AG08395 (cell line): ENCODE data around the gene CTNNA2.

Experiments used
- DNase-seq: peaks from one replicate; pipeline ENCODE4 v3.0.0; 2012; ENCODE audit warnings: mixed read lengths, low spot score

CTNNA2 gene

GRCh38 chr2:79713131-79713785 is 200.4 kb downstream of the CTNNA2 start:
- DNase-seq: no peak

- no peak for DNase-seq
These were observed 201.4 kb downstream of the CTNNA2 start for GRCh38 chr2:79714283-79714682.

DNA sequence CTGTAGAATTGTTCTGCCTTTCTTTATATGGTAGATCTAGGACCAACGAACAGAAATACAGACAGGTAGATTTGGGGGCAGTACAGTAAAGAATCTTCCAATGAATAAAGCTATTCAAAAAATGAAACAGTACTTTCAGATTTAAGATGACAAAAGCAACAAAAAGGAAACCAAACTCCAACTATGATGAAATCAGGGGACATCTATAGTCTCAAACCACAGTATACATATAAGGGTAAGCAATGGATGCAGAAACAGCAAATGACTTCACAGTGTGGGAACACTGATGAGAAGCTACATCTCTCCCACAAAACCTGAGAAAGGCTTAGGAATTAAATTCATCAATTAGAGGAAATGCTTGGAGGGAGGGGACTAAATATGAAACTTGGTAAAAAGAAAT is 202.5 kb downstream of the CTNNA2 start:
- no peak for DNase-seq

DNA sequence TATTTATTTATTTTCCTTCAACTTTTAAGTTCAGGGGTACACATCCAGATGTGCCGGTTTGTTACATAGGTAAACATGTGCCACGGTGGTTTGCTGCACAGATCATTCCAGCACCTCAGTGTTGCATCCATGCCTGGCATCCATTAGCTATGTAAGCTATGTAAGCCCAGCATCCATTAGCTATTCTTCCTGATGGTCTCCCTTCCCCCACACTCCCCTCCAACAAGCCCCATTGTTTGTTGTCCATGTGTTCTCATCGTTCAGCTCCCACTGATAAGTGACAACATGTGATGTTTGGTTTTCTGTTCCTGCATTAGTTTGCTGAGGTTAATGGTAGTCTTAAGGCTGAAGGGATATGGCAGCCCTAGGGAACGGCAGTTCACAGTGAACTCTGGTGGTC is 203.4 kb downstream of the CTNNA2 start:
- no peak for DNase-seq

DNA sequence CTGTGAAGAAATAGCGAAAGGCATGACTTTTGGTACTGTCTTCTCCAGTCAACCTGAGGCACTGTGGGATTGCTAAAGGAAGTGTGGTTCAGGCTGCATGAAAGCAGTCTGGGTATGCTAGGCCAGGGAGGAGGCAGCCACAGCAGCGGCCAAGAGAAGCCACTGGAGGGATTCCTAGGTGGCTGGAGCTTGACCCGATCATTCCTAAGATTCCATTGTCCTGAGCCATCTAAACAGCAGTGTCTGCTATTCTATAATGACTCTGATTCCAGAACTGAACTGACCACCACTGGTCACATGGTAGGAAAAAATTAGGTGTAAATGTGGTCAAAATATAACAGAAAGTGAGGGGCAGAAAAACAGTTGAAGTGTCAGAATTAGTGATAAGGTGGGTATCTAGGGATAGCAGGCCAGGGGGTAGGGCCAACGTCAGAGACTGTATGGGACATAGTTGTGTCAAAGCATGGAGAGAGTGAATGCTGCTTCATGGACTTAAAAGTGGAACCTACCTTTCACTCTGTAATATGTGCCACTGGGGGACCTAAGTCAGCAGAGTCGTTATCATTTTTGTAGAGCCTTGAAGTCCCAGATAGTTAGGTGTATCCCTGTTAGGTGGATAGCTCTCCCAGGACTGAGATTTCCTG is 204.6 kb downstream of the CTNNA2 start:
- peak; percentile 71 for DNase-seq

DNA sequence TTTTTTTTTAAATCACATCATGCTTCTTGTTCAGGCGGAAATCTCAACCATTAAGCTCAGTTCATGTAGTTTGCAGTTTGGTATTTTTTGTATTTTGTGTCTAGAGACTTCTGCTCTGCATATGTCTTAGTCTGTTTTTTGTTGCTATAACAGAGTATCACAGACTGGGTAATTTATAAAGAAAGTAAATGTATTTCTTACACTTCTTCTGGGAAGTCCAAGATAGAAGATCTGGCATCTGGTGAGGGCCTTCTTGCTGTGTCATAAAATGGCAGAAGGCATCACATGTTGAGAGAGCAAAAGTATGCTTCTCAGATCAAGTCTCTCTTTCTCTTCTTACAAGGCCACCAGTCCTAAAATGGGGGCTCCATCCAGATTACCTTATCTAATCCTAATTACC is 208.2 kb downstream of the CTNNA2 start:
- no peak for DNase-seq

DNA sequence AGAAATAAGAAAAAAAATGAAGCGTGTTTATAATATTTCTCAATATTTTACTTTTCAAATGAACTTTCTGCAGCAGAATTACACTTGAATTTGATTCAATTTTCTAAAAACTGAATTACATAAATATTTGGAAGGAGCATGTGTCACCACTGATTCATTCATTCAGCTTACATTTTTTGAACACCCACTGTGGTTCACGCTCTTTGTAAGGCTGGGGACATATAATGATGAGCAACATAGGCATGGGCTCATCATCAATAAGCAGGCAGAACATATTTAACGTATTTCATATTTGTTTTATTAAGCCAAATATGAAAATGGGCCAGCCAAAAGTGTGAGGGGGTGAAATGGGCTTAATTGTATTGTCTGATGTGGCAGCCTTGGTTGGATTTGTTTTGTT is 209.1 kb downstream of the CTNNA2 start:
- no peak for DNase-seq

- DNase-seq: peak; percentile 66
These were observed 211.0 kb downstream of the CTNNA2 start for GRCh38 chr2:79723830-79724229.

- no peak for DNase-seq
These were observed 216.7 kb downstream of the CTNNA2 start for GRCh38 chr2:79729532-79729931.

- DNase-seq: no peak
These were observed 221.7 kb downstream of the CTNNA2 start for GRCh38 chr2:79734518-79734917.

DNA sequence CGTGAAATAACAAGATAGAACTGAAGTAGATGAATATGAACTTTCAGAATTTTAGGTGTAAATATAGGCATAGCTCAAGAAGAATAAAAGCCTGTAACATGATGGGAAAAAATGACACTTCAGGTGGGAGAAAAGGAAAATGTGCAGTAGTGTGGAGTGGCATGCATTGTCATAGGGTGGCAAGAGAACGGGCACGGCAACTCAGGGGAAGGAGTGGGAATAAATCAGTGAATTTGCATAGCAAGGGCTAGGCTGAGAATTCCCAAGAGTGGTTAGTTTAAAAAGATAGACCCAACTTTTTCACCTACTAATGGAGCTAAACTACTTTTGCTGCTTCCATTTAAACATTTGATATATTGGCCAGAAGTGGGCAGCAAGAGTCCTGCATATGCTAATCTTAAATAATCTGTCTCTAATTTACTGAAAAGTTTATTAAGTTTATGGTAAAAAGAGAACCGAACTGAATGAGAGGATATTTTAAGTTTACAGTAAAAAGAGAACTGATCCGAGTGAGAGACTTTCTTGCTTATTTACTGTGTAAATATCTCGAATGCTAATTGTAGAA is 228.1 kb downstream of the CTNNA2 start:
- no peak for DNase-seq

GRCh38 chr2:79750321-79750720 is 237.5 kb downstream of the CTNNA2 start:
- no peak for DNase-seq

DNA sequence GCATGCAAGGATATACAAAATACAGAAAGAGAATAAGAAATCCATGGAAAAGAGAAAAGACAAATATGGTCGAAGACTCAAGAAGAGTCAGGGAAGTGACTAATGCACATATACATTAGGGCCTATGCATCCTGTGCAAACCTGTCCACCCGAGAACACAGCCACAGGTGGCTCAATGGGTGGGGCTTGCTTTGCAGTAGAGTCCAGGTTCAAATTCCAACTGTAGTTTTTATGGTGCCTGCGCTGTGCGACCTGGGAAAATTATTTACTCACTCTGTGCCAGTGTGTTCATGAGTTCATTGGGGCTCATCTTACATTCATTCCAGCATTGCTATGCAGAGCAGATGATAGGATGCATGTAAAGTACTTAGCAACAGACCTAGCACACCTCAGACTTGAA is 244.7 kb downstream of the CTNNA2 start:
- DNase-seq: no peak

DNA sequence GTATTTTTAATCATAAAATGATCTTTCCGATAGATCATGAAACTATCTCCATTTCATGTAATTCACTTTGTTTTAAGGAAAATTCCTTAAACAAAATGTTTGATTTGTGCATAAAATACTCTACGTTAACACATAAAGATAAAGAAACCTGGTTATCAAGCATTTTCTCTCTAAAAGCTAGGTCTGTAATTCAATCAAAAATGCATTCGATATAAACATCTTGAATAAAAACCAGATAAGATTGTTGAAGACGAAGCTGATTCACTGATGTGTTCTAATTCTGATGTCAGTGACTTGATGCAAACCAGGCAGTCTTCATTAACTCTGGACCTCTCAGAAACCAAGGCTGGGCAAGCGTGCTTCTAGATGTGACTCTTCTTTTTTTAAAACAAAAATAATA is 245.2 kb downstream of the CTNNA2 start:
- DNase-seq: no peak

DNA sequence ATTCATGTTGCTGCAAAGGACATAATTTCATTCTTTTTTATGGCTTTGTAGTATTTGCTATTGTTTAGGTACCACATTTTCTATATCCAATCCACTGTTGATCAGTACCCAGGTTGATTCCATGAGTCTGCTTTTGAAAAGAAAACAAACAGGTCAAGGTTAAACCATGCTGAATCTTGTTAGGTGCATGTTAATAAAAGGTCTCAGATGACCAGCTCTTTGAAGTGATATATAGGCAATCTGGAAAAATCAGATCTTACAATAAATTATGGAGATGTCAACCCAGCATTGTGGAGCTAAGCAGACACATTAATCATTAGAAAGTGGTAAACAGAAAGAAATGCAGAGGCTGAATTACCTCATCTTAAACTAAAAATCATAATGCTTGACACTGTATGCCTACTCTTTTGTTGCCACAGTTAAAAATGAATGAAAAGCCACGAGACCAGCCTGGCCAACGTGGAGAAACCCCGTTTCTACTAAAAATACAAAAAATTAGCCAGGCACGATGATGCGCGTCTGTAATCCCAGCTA is 246.0 kb downstream of the CTNNA2 start:
- no peak for DNase-seq

DNA sequence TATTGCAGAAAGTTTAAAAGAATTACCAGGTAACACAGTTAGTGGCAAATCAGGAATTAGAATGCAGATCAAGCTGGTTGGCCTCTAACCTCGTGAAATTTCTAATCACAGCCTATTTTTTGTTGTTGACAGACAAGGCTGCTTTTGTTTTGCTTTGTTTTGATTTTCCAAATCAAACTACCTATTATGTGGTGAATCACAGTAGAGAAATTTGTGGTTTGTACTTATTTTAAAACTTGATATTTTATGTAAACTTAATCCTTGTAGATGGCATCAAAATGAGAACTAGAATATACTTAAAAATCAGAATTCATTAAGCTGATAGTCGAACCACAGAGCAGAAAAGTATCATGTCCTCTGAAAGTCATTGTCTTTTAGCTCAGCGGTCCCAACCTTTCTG is 258.1 kb downstream of the CTNNA2 start:
- no peak for DNase-seq

GRCh38 chr2:79771493-79771892 is 258.6 kb downstream of the CTNNA2 start:
- DNase-seq: no peak

DNA sequence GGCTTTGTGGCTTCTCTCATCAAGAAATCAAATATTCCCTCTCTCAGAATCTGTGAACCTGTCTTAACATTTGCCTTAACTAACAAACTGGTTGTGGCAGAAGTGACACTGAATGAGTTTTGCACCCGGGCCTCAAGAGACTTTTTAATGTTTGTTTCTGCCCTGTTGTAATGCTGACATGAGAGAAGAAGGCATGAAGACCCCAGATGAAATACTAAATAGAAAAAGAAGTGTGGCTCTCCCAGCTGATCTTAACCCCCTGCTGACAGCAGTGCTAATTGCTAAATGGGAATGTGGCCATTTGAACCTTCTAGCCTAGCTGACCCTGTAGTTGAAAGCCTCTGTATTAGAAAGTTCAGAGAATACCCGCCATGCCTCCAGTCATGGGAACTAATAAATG is 261.2 kb downstream of the CTNNA2 start:
- no peak for DNase-seq

GRCh38 chr2:79776461-79776860 is 263.6 kb downstream of the CTNNA2 start:
- no peak for DNase-seq

GRCh38 chr2:79780781-79781180 is 267.9 kb downstream of the CTNNA2 start:
- DNase-seq: no peak

GRCh38 chr2:79782576-79783452 is 270.0 kb downstream of the CTNNA2 start:
- DNase-seq: no peak

GRCh38 chr2:79788952-79789651 is 276.3 kb downstream of the CTNNA2 start:
- no peak for DNase-seq
